HAP-1 (cell line): ENCODE measurements around the gene FARS2.

ENCODE experiments used
- DNase-seq, 2 experiments: peaks; one replicate each; pipeline ENCODE4 v3.0.0-alpha.2; 2016 to 2020; ENCODE audit warnings: low spot score in 2 of 2
- H3K27me3 ChIP-seq: fragments of 250-450 bp; sonication (Bioruptor Pico); 2 replicates; pipeline ENCODE4 v1.5.1; 2020; ENCODE audit warnings: low read depth, mild to moderate bottlenecking, moderate library complexity
- H3K36me3 ChIP-seq: fragments of 250-450 bp; sonication (Bioruptor Pico); replicated peaks from 2 replicates; pipeline ENCODE4 v1.5.1; 2020; ENCODE audit warnings: mild to moderate bottlenecking
- H3K4me1 ChIP-seq: fragments of 250-450 bp; sonication (Bioruptor Pico); 2 replicates; pipeline ENCODE4 v1.5.1; 2020; ENCODE audit warnings: mild to moderate bottlenecking
- H3K4me3 ChIP-seq: fragments of 250-450 bp; sonication (Bioruptor Pico); 2 replicates; pipeline ENCODE4 v1.5.1; 2020; ENCODE audit warnings: mild to moderate bottlenecking, moderate library complexity
- H3K9me3 ChIP-seq: fragments of 250-450 bp; sonication (Bioruptor Pico); 2 replicates; pipeline ENCODE4 v1.5.1; 2020; ENCODE audit warnings: mild to moderate bottlenecking, moderate library complexity
- in situ Hi-C: fragments of 300-500 bp; cut with MboI; formaldehyde crosslinking; loops from 3 replicates; pipeline ENCODE4 v1.14.3; 2020; ENCODE audit warnings: low sequenced_read_pairs, inconsistent platforms, mixed read lengths

The FARS2 gene

GRCh38 chr6:5809450-5809849 lies 548.1 kb downstream of the FARS2 start:
- Histone ChIP-seq H3K36me3 (no peaks in the 10 kb centered on the region), H3K4me3 (no peak overlapping the region), H3K27me3 (no peaks in the 10 kb centered on the region), H3K9me3 (no peaks in the 10 kb centered on the region; the same call in 1 of the 2 replicates), H3K4me1 (no peaks in the 10 kb centered on the region)
- in situ Hi-C loops = no loop called here
- DNase-seq = no peak

DNA sequence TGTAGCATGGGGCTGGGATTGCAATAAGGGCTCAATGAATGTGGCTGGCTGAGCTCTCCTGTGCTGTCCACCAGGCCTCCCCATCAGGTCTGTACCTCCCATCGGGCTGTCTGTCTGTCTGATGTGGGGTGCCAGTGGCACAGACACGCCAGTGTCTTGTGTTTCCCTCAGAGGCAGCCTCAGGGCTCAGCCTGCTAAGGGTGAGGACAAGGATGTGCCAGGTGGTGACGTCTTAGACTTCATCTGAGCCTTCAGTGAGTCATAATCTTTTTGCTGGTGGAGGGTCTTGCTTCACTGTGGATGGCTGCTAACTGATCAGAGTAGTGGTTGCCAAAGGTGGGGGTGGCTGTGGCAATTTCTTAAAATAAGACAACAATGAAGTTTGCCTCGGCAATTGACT lies 550.7 kb downstream of the FARS2 start:
- Histone ChIP-seq H3K9me3 (no peaks in the 10 kb centered on the region), H3K36me3 (no peaks in the 10 kb centered on the region), H3K27me3 (no peaks in the 10 kb centered on the region), H3K4me1 (no peaks in the 10 kb centered on the region), H3K4me3 (no peak overlapping the region)
- in situ Hi-C loops = no loop called here
- DNase-seq = no peak

GRCh38 chr6:5813625-5814027 lies 552.3 kb downstream of the FARS2 start:
- H3K4me1 ChIP-seq = no peaks in the 10 kb centered on the region
- no peak for DNase-seq
- H3K4me3 ChIP-seq = no peak overlapping the region
- in situ Hi-C loops = no loop called here
- no peaks in the 10 kb centered on the region for H3K27me3 ChIP-seq
- H3K36me3 ChIP-seq = no peaks in the 10 kb centered on the region
- no peaks in the 10 kb centered on the region for H3K9me3 ChIP-seq

- Histone ChIP-seq H3K9me3 (no peaks in the 10 kb centered on the region), H3K27me3 (no peaks in the 10 kb centered on the region), H3K4me3 (no peak overlapping the region), H3K4me1 (no peaks in the 10 kb centered on the region), H3K36me3 (no peaks in the 10 kb centered on the region)
- no peak for DNase-seq
- in situ Hi-C loops = no loop called here
Observed at GRCh38 chr6:5814116-5814515, 552.8 kb downstream of the FARS2 start.

DNA sequence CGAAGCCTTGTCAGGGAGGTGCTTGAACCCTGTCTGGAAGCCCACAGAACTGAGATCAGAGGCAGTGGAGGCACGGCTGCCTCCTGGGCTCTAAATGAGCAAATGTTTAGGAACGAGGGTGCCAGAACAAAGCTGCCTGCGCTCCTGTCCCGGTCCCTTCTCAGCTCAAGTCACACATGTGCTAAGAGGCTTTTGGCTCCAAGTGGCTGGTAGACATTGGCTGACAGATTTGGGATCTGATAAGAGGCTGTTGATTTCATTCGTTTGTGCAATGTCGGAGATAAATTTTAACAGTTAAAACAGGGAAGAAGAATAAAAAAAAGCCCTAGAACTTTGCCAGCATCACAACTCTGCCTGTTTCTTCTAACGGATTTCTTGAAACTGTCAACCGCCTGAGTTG lies 553.6 kb downstream of the FARS2 start:
- in situ Hi-C loops = no loop called here

DNA sequence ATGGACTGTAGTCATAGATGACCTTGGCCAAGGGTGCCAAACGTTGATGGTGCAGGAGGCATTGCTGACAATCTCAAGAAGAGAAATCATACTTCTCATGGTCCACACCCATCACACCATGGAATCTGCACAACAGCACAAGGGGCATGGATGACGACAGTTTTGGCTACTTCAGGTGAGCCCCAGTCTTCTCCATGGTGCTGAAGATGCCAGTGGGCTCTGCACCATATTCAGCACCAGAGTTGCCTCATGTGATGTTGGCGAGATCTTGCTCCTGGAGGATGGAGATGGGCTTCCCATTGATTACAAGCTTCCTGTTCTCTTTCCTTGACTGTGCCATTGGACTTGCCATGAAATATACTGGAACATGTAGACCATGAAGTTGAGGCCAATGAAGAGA lies 556.6 kb downstream of the FARS2 start:
- Histone ChIP-seq H3K9me3 (no peaks in the 10 kb centered on the region), H3K27me3 (no peaks in the 10 kb centered on the region), H3K4me3 (no peak overlapping the region), H3K4me1 (no peaks in the 10 kb centered on the region), H3K36me3 (no peaks in the 10 kb centered on the region)
- DNase-seq = no peak
- in situ Hi-C loops = no loop called here

More for the DNA sequence above, 553.6 kb downstream of the FARS2 start:
- Histone ChIP-seq H3K4me1 (no peaks in the 10 kb centered on the region), H3K27me3 (no peaks in the 10 kb centered on the region), H3K4me3 (no peak overlapping the region), H3K36me3 (no peaks in the 10 kb centered on the region), H3K9me3 (no peaks in the 10 kb centered on the region)
- no peak for DNase-seq

DNA sequence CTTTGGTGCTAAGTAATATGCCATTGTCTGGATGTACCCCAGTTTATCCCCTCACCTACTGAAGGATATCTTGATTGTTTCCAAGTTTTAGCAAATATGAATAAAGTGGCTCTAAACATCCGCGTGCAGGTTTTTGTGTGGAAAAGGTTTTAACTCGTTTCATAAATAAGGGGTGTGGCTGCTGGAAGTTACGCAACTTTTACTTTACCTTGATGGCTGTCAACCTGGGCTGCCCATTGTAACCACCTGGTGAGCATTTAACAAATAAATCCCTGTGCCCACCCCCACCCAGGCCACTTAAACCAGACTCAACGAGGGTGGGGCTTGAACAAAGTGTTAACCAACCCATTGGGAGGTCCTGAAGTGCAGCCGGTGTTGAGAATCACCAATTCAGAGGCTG lies 557.6 kb downstream of the FARS2 start:
- DNase-seq = no peak
- Histone ChIP-seq H3K4me1 (no peaks in the 10 kb centered on the region), H3K9me3 (no peaks in the 10 kb centered on the region), H3K36me3 (no peaks in the 10 kb centered on the region), H3K4me3 (no peak overlapping the region), H3K27me3 (no peaks in the 10 kb centered on the region)
- in situ Hi-C loops = no loop called here
